SK-MEL-5 (cell line): ENCODE measurements around the gene LIPH. TPM values are rescaled to one million over a fixed set of nuclear protein-coding genes. Genes with fewer than 3 reads are reported as not detected.
A peak's percentile ranks its signal among the peaks of the same experiment; 100 is the strongest.
"Not testable (repeated sequence)": the region's sequence is repeated elsewhere in the genome, so short reads cannot be mapped to it uniquely, and the experiment has no call there.

Experiments
- DNase-seq: peaks from one replicate; pipeline ENCODE4 v3.0.0-alpha.2; 2016; ENCODE audit warnings: low read depth, low spot score
- in situ Hi-C: cut with HindIII; loops from 2 replicates; pipeline ENCODE4 v1.10.0; 2016; ENCODE audit warnings: low sequenced_read_pairs, high pct_unique_total_duplicates, low pct_unique_long_range_greater_than_20kb
- polyA plus RNA-seq, 2 experiments: library from polyadenylated mRNA; depleted of rRNA; stranded (reverse); fragments of >200 nt; gene quantifications; 2 replicates each; pipeline ENCODE4 v1.2.3, GENCODE V29; 2015
- total RNA-seq: library from RNA; depleted of rRNA; stranded (reverse); fragments of >200 nt; shearing (Covaris generic); gene quantifications from 2 replicates; pipeline ENCODE4 v1.2.3, GENCODE V29; 2014; rRNA removed

The LIPH gene
- total RNA-seq: not detected in 2 replicates
- 0.25 and 0.28 TPM in 2 replicates for polyA plus RNA-seq (2015; cell fraction: cytosol; rRNA removed)
- 0.91 and 0.94 TPM in 2 replicates for polyA plus RNA-seq (2015; cell fraction: nucleus; rRNA removed)

- in situ Hi-C loops: no loop called here
- peak; percentile 17 for DNase-seq
These were observed at the start of gene LIPH for GRCh38 chr3:185552358-185552877. TSS of gene LIPH (minus strand) at chr3:185552588. CDS start at chr3:185552471, 117 bp downstream.

- DNase-seq: no peak
- in situ Hi-C loops: no loop called here
These were observed 43.1 kb upstream of the LIPH start for GRCh38 chr3:185595526-185595925.

GRCh38 chr3:185594073-185594472 is 41.7 kb upstream of the LIPH start:
- in situ Hi-C loops: no loop called here
- DNase-seq: no peak

GRCh38 chr3:185586686-185587039 is 34.3 kb upstream of the LIPH start:
- no peak for DNase-seq
- in situ Hi-C loops: no loop called here

- in situ Hi-C loops: no loop called here
- DNase-seq: peak; percentile 100
These were observed 33.7 kb upstream of the LIPH start, which contains the start of gene SENP2 for GRCh38 chr3:185585859-185586685. TSS of gene SENP2 (plus strand) at chr3:185586295. CDS start at chr3:185586414, 119 bp downstream.

GRCh38 chr3:185585518-185585858 is 33.1 kb upstream of the LIPH start:
- in situ Hi-C loops: no loop called here
- DNase-seq: no peak

- DNase-seq: no peak
- in situ Hi-C loops: no loop called here
These were observed 32.3 kb upstream of the LIPH start for GRCh38 chr3:185584686-185585085.

GRCh38 chr3:185583925-185584324 is 31.5 kb upstream of the LIPH start:
- in situ Hi-C loops: no loop called here

GRCh38 chr3:185582871-185583270 is 30.5 kb upstream of the LIPH start:
- DNase-seq: no peak
- in situ Hi-C loops: no loop called here

More at GRCh38 chr3:185583925-185584324, 31.5 kb upstream of the LIPH start:
- DNase-seq: no peak

GRCh38 chr3:185582236-185582635 is 29.8 kb upstream of the LIPH start:
- in situ Hi-C loops: no loop called here
- DNase-seq: no peak

- DNase-seq: peak; percentile 80
- in situ Hi-C loops: not testable (repeated sequence)
These were observed 22.9 kb upstream of the LIPH start for GRCh38 chr3:185575108-185575869.

- in situ Hi-C loops: no loop called here
- no peak for DNase-seq
These were observed 19.8 kb upstream of the LIPH start for GRCh38 chr3:185572183-185572582.

GRCh38 chr3:185561958-185562357 is 9.6 kb upstream of the LIPH start:
- in situ Hi-C loops: no loop called here
- DNase-seq: no peak

GRCh38 chr3:185561374-185561943 is 9.1 kb upstream of the LIPH start:
- no peak for DNase-seq
- in situ Hi-C loops: no loop called here

GRCh38 chr3:185560676-185561075 is 8.3 kb upstream of the LIPH start:
- in situ Hi-C loops: no loop called here
- no peak for DNase-seq

GRCh38 chr3:185559706-185560090 is 7.3 kb upstream of the LIPH start:
- in situ Hi-C loops: no loop called here
- no peak for DNase-seq

- in situ Hi-C loops: no loop called here
- no peak for DNase-seq
These were observed 6.0 kb upstream of the LIPH start for GRCh38 chr3:185558395-185558794.

GRCh38 chr3:185556640-185557039 is 4.3 kb upstream of the LIPH start:
- DNase-seq, in situ Hi-C loops: not testable (repeated sequence)
